GM18907 (cell line): ENCODE measurements around the gene SFXN5.
"Not testable (repeated sequence)": the region's sequence is repeated elsewhere in the genome, so short reads cannot be mapped to it uniquely, and the experiment has no call there.

Experiments
- ATAC-seq: cut with Tn5 transposase; IDR thresholded peaks from one replicate; pipeline ENCODE4 v1.9.1; 2021; ENCODE audit warnings: mild to moderate bottlenecking, moderate library complexity; ENCODE audit not compliant: unreplicated experiment

Gene SFXN5

GRCh38 chr2:73078457-73079411 lies 7.2 kb upstream of the SFXN5 start:
- ATAC-seq: no peak

- no peak for ATAC-seq
Measured at GRCh38 chr2:73077424-73077795, 5.9 kb upstream of the SFXN5 start.

GRCh38 chr2:73076701-73077423 lies 5.3 kb upstream of the SFXN5 start:
- no peak for ATAC-seq

- no peak for ATAC-seq
Measured at GRCh38 chr2:73075477-73076373, 4.2 kb upstream of the SFXN5 start.

GRCh38 chr2:73074110-73075069 lies 2.9 kb upstream of the SFXN5 start:
- ATAC-seq: no peak

- no peak for ATAC-seq
Measured at GRCh38 chr2:73072416-73072815, 904 bp upstream of the SFXN5 start.

GRCh38 chr2:73072129-73072395 lies 550 bp upstream of the SFXN5 start:
- peak; percentile 10 for ATAC-seq

GRCh38 chr2:73070643-73071359 lies 711 bp downstream of the SFXN5 start:
- ATAC-seq: peak; percentile 20

- ATAC-seq: no peak
Measured at GRCh38 chr2:73069855-73070642, 1.5 kb downstream of the SFXN5 start.

- ATAC-seq: no peak
Measured at GRCh38 chr2:73069041-73069854, 2.3 kb downstream of the SFXN5 start.

GRCh38 chr2:73068147-73068546 lies 3.4 kb downstream of the SFXN5 start:
- ATAC-seq: no peak

GRCh38 chr2:73067043-73067442 lies 4.5 kb downstream of the SFXN5 start:
- ATAC-seq: no peak

GRCh38 chr2:73065070-73065469 lies 6.4 kb downstream of the SFXN5 start:
- ATAC-seq: not testable (repeated sequence)

GRCh38 chr2:73063909-73064875 lies 7.3 kb downstream of the SFXN5 start:
- no peak for ATAC-seq

- ATAC-seq: no peak
Measured at GRCh38 chr2:73063472-73063871, 8.0 kb downstream of the SFXN5 start.

GRCh38 chr2:73059106-73059505 lies 12.4 kb downstream of the SFXN5 start:
- no peak for ATAC-seq

GRCh38 chr2:73054980-73055379 lies 16.5 kb downstream of the SFXN5 start:
- no peak for ATAC-seq
